Activated CD8-positive, alpha-beta memory T cell treated with anti-CD3 and anti-CD28 coated beads for 36 hours (primary cell): ENCODE results near the gene CAVIN2. TPM values are rescaled to one million over a fixed set of nuclear protein-coding genes. Genes with fewer than 3 reads are reported as not detected.

Experiments
- CTCF ChIA-PET: fragments of 350-600 bp; sonication (Branson Sonifier 250); formaldehyde crosslinking; loops from one replicate; lab custom pipeline; 2021; ENCODE audit warnings: antibody characterized with exemption; lab: Charles Lee
- POLR2A ChIA-PET: fragments of 350-600 bp; sonication (Branson Sonifier 250); formaldehyde crosslinking; loops from one replicate; lab custom pipeline; 2021; ENCODE audit warnings: antibody characterized with exemption; lab: Charles Lee
- total RNA-seq, 2 experiments: library from RNA; stranded (reverse); gene quantifications; one replicate each; pipeline ENCODE4 v1.2.3, GENCODE V29; 2021

CAVIN2 gene
- total RNA-seq, 2 experiments from 2014 or later, result not detected

- POLR2A ChIA-PET, result no interaction called here
- CTCF ChIA-PET, result no interaction called here
Measured at GRCh38 chr2:191866675-191867506, 20.0 kb upstream of the CAVIN2 start.

DNA sequence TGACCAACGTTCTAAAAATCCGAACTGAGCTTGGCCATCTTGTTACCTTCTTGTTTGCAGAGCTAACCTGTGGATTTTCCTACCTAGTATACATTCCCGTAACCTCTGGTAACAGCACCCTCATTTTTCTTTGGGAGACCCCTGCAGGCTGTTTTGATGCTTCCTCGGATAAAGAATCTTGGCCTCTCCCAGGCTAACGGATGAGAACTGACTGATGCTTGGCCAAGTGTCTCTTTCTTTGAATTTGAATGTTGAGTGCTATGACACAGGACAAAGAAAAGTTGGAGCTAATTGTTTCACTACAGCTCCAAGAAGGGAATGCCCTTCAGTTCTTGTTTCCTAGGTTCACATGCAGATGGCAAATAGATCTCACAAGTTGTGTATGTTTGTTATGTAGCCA is 19.3 kb upstream of the CAVIN2 start:
- POLR2A ChIA-PET, result no interaction called here
- CTCF ChIA-PET, result no interaction called here

GRCh38 chr2:191864628-191865374 is 17.9 kb upstream of the CAVIN2 start:
- ChIA-PET POLR2A (no interaction called here), CTCF (no interaction called here)

DNA sequence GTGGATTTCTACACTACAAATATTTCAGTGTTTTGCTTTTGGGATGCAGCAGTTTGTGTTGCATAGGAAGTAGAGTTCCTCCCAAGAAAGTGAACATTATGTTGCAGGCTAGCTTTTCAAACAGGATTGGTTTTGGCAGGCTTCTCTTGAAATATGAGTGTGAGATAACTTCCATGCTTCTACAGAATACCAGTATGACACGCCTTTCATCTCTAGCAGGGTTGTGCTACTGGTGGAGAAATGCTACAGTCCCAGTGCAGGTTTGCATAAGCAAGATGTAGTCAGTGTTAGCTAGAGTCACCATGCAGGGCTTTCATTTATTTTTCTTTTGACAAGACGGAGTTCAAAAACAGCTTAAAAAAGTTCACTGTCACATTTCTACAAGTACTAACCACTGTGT is 17.1 kb upstream of the CAVIN2 start:
- POLR2A ChIA-PET, result no interaction called here
- CTCF ChIA-PET, result no interaction called here

DNA sequence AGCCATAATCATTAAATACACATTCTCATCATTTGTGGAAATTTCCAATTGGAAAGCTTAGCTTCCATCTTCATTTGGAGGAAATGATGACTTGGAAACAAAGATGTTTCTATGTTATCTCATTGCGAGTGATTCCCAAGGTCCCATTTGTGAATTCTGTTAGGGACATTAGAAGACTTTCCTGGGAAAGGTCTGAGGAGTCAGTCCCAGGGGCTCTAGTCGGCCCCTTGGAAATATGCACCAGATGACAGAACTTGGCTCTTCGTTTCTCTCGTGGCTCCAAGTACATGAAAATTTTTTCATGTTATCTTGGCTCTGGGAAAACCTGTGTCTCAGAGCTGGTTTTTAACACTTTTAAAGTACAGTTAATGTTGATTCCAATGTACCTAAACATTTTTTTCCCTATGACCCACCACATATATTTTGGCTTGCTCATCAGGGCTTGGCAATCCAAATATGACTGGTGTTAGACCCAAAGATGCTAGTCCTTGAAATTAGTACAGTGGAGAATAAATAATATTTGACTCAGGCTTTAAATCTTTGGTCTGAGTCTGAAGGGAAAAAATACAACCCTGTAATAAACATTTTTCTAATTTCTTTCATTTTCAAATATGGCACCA is 15.4 kb upstream of the CAVIN2 start:
- CTCF ChIA-PET, result no interaction called here

DNA sequence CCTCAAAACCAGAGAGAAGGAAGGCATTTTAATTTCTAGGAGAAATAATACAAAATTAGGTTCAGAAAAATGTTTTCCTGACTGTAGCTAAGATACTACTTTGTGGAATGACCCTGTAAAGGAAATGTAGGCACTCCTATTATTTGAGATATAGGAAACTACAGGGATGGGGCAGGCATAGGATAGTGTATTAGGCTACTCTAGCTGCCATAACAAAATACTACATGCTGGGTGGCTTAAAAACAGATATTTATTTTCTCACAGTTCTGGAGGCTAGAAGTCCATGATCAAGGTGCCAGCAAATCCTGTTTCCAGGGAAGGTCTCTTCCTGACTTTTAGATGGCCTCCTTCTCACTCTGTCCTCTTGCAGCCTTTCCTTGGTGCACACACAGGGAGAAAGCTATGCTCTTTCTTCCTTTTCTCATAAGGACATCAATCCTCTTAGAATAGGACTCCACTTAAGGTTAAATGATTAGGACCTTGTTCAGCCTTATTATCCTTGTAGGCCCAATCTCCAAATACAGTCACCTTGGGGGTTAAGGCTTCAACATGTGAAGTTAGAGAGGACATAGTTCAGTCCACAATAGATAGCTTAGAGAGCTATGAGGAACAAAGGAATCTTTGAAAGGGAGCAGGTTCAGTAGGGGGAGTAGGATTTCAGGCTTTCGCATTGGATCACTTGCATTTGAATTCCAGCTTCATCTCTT is 14.0 kb upstream of the CAVIN2 start:
- CTCF ChIA-PET, result no interaction called here
- POLR2A ChIA-PET, result no interaction called here

More for the DNA sequence above, 15.4 kb upstream of the CAVIN2 start:
- POLR2A ChIA-PET, result no interaction called here

DNA sequence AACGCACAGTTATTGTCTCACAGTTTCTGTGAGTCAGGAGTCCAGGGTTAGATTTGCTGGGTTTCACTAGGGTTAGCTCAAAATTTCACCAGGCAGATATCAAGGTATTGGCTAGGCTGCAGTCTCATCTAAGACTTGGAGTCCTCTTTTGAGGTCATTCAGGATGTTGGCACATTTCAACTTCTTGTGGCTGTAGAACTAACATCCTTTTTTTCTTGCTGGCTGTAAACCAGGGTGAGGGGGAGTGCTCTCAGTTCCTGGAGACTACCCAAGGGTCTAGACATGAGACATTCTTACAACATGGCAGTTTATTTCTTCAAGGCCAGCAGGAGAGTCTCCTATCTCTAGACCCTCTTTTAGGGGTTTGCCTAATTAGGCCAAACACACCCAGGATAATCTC is 12.8 kb upstream of the CAVIN2 start:
- CTCF ChIA-PET, result no interaction called here
- POLR2A ChIA-PET, result no interaction called here

DNA sequence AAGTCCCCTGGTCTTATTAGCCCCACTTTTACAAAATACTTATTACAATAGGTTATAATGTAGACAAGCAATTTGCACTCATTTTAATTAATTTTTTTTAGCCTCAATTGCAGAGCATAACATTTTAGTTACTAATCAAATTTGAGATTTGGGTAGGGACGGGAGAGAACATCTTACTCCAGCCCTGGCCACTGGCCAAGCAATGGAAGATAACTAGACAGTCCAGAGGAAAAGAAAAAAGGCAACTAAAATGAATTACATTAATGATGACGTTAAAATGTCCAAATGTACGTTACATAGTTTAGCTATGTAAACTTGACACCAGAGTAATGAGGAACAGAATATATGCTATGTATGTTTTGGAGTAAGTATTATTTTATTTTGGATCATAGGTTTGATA is 11.0 kb upstream of the CAVIN2 start:
- ChIA-PET CTCF (no interaction called here), POLR2A (no interaction called here)

DNA sequence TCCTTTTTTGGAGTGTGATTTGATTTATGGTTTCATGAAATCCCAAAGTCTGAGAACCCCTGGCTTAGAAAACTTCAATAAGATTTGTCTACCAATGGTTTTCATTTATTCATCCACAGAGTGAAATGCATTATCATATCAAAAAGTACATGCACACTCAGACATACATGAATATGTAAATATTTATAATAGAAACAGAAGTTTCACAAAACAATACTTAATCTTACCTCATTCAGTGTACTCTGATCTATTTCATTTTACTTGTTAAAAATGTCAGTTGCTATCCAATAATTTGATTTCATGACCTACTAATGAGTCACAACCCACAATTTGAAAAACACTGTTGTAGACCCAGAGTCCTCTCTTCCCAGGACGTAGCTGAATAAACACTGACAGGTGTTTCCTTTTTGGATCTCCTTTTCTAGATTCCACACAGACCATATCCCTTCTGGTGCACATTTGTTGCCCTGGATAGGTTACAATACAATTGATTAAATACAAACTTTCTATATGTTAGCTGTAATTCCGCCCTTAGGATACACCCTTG is 10.4 kb upstream of the CAVIN2 start:
- POLR2A ChIA-PET, result no interaction called here
- CTCF ChIA-PET, result no interaction called here

- ChIA-PET POLR2A (no interaction called here), CTCF (no interaction called here)
Measured at GRCh38 chr2:191856111-191856876, 9.4 kb upstream of the CAVIN2 start.

- CTCF ChIA-PET, result no interaction called here
- POLR2A ChIA-PET, result no interaction called here
Measured at GRCh38 chr2:191855382-191855781, 8.5 kb upstream of the CAVIN2 start.

GRCh38 chr2:191854382-191855372 is 7.8 kb upstream of the CAVIN2 start:
- CTCF ChIA-PET, result no interaction called here
- POLR2A ChIA-PET, result no interaction called here

DNA sequence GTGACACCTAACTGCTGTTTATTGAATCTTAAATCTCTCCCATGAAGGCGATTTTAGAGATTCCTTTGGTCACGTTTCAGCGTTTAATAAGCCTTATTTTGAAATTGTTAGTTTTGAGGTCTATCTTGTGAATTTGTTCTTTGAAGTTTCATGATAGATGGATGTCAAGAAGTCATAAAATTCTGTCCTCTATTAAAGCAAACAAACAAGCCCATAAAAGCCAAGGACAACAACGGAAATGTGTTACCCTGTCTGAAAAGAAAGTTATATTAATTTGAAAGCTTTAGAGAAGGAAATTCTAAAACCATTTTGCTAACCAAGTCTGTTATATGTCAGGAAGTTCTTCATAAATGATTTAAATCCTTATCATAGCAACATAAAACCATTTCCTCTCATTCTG is 7.0 kb upstream of the CAVIN2 start:
- ChIA-PET POLR2A (no interaction called here), CTCF (no interaction called here)

DNA sequence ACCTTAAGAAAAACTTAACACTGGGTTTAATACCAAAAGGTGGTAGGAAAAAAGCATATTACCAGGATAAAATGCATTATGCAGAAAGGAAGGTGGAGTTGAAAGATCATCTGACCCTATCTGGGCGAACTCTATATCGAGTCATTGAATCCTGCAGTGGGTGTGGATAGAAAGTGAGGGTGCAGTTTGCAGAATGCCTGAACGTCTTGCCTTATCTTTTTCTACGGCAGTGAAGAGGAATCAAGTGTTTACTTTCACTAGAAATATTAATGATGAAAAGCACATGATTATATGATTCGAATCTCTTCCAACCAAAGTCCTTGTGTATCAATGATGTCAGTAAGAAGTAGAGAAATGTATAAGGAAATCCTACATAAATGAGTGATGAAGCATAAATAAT is 4.3 kb upstream of the CAVIN2 start:
- CTCF ChIA-PET, result no interaction called here
- POLR2A ChIA-PET, result no interaction called here

GRCh38 chr2:191848771-191849767 is 2.2 kb upstream of the CAVIN2 start:
- ChIA-PET POLR2A (no interaction called here), CTCF (no interaction called here)

- CTCF ChIA-PET, result interaction anchor here (0.9 kb wide), 1 partner anchor 22 kb away, joined by 3 read pairs; no protein-coding TSS in a partner anchor
Measured at GRCh38 chr2:191847764-191848163, 876 bp upstream of the CAVIN2 start.

More at GRCh38 chr2:191847764-191848163, 876 bp upstream of the CAVIN2 start:
- POLR2A ChIA-PET, result no interaction called here
